HEK293 (cell line): ENCODE data around the gene PDXK.
A peak's percentile ranks its signal among the peaks of the same experiment; 100 is the strongest.

Experiments
- CTCF ChIA-PET: fragments of 350-600 bp; formaldehyde crosslinking; extraction: SDS; loops from one replicate; lab custom pipeline; 2021; ENCODE audit warnings: antibody characterized with exemption; lab: Yijun Ruan, JAX
- POLR2A ChIA-PET: fragments of 300-600 bp; formaldehyde crosslinking; extraction: SDS; loops from one replicate; lab custom pipeline; 2020; ENCODE audit warnings: antibody characterized with exemption, inconsistent platforms; lab: Yijun Ruan, JAX
- H3K27ac ChIP-seq: fragments of 200-500 bp; sonication (Bioruptor generic); 2 replicates; pipeline ENCODE4 v1.5.1; 2014; ENCODE audit warnings: low read depth, low read length, control low read depth, inconsistent platforms; ENCODE audit errors: extremely low read depth
- H3K36me3 ChIP-seq, 2 experiments: fragments of 200-500 bp in 1 of 2; sonication (Bioruptor generic) in 1 of 2; 1 replicate in 1 of 2; 2 replicates in 1 of 2; pipeline ENCODE4 v1.5.1; 2014 to 2017; ENCODE audit warnings: inconsistent platforms in 2 of 2, low read length in 2 of 2; ENCODE audit not compliant: control insufficient read depth in 2 of 2, insufficient read depth in 1 of 2
- H3K4me1 ChIP-seq: fragments of 200-500 bp; sonication (Bioruptor generic); 2 replicates; pipeline ENCODE4 v1.5.1; 2014; ENCODE audit warnings: mild to moderate bottlenecking, low read length, inconsistent platforms; ENCODE audit not compliant: control insufficient read depth, insufficient read depth
- H3K4me3 ChIP-seq: 2 replicates; pipeline ENCODE4 v1.5.1; 2011; ENCODE audit warnings: low read depth, mild to moderate bottlenecking, control low read depth, low read length, moderate library complexity
- H3K9me3 ChIP-seq: fragments of 200-500 bp; sonication (Bioruptor generic); 2 replicates; pipeline ENCODE4 v1.5.1; 2014; ENCODE audit warnings: low read depth, low read length, inconsistent platforms; ENCODE audit not compliant: control insufficient read depth, insufficient read depth
- EGR2 ChIP-seq: fragments of 450-650 bp; formaldehyde crosslinking; IDR thresholded peaks from 2 replicates; pipeline ENCODE4 v1.5.1; 2016; ENCODE audit warnings: low read depth, missing biosample characterization, missing genetic modification characterization
- GLI4 ChIP-seq: fragments of 450-650 bp; formaldehyde crosslinking; IDR thresholded peaks from 2 replicates; pipeline ENCODE4 v1.5.1; 2016; ENCODE audit warnings: missing biosample characterization, missing genetic modification characterization
- HOXA7 ChIP-seq: sonication (generic); formaldehyde crosslinking; IDR thresholded peaks from 2 replicates; pipeline ENCODE4 v1.8.1; 2022; ENCODE audit warnings: missing genetic modification reagents, borderline replicate concordance
- SCRT1 ChIP-seq: fragments of 450-650 bp; formaldehyde crosslinking; IDR thresholded peaks from 2 replicates; pipeline ENCODE4 v1.5.1; 2016; ENCODE audit warnings: missing biosample characterization, missing genetic modification characterization, borderline replicate concordance
- WT1 ChIP-seq: fragments of 450-650 bp; formaldehyde crosslinking; IDR thresholded peaks from 2 replicates; pipeline ENCODE4 v1.5.1; 2016; ENCODE audit warnings: missing biosample characterization, missing genetic modification characterization
- ZBTB1 ChIP-seq: fragments of 450-650 bp; formaldehyde crosslinking; IDR thresholded peaks from 2 replicates; pipeline ENCODE4 v1.5.1; 2016; ENCODE audit warnings: missing biosample characterization, missing genetic modification characterization
- ZBTB8A ChIP-seq: fragments of 450-650 bp; formaldehyde crosslinking; IDR thresholded peaks from 2 replicates; pipeline ENCODE4 v1.5.1; 2016; ENCODE audit warnings: missing biosample characterization, missing genetic modification characterization
- ZNF133 ChIP-seq: fragments of 450-650 bp; formaldehyde crosslinking; IDR thresholded peaks from 2 replicates; pipeline ENCODE4 v1.5.1; 2016; ENCODE audit warnings: missing biosample characterization, missing genetic modification characterization
- ZNF140 ChIP-seq: fragments of 450-650 bp; formaldehyde crosslinking; IDR thresholded peaks from 2 replicates; pipeline ENCODE4 v1.5.1; 2016; ENCODE audit warnings: missing biosample characterization, missing genetic modification characterization
- ZNF174 ChIP-seq: fragments of 450-650 bp; formaldehyde crosslinking; IDR thresholded peaks from 2 replicates; pipeline ENCODE4 v1.5.0; 2017; ENCODE audit warnings: missing biosample characterization, mild to moderate bottlenecking, missing genetic modification characterization
- ZNF175 ChIP-seq: fragments of 450-650 bp; formaldehyde crosslinking; IDR thresholded peaks from 2 replicates; pipeline ENCODE4 v1.5.1; 2016; ENCODE audit warnings: missing biosample characterization, missing genetic modification characterization
- ZNF184 ChIP-seq: fragments of 450-650 bp; IDR thresholded peaks from 2 replicates; pipeline ENCODE4 v1.5.1; 2018; ENCODE audit warnings: missing biosample characterization, mild to moderate bottlenecking, missing genetic modification characterization
- ZNF274 ChIP-seq, 2 experiments: fragments of 200-500 bp in 1 of 2; fragments of 450-650 bp in 1 of 2; sonication (Bioruptor generic) in 1 of 2; formaldehyde crosslinking in 1 of 2; IDR thresholded peaks; 2 replicates each; pipeline versions ENCODE4 v1.5.1 to v1.6.1; 2014 to 2016; ENCODE audit warnings: borderline replicate concordance in 1 of 2, inconsistent platforms in 1 of 2, low read length in 1 of 2, missing biosample characterization in 1 of 2, missing genetic modification characterization in 1 of 2
- ZNF473 ChIP-seq: fragments of 450-650 bp; formaldehyde crosslinking; IDR thresholded peaks from 2 replicates; pipeline ENCODE4 v1.5.1; 2017; ENCODE audit warnings: missing biosample characterization, missing genetic modification characterization
- ZNF544 ChIP-seq: fragments of 450-650 bp; formaldehyde crosslinking; IDR thresholded peaks from 2 replicates; pipeline ENCODE4 v1.5.0; 2017; ENCODE audit warnings: missing biosample characterization, missing genetic modification characterization
- ZNF571 ChIP-seq: fragments of 450-650 bp; formaldehyde crosslinking; IDR thresholded peaks from 2 replicates; pipeline ENCODE4 v1.5.0; 2017; ENCODE audit warnings: missing biosample characterization, missing genetic modification characterization
- ZNF785 ChIP-seq: fragments of 450-650 bp; formaldehyde crosslinking; IDR thresholded peaks from 2 replicates; pipeline ENCODE4 v1.5.1; 2016; ENCODE audit warnings: missing biosample characterization, missing genetic modification characterization
- ZNF837 ChIP-seq: fragments of 450-650 bp; formaldehyde crosslinking; IDR thresholded peaks from 2 replicates; pipeline ENCODE4 v1.5.1; 2016; ENCODE audit warnings: missing biosample characterization, missing genetic modification characterization
- ZSCAN30 ChIP-seq: fragments of 450-650 bp; IDR thresholded peaks from 2 replicates; pipeline ENCODE4 v1.5.1; 2018; ENCODE audit warnings: missing biosample characterization, mild to moderate bottlenecking, missing genetic modification characterization, moderate library complexity
- TF ChIP-seq, protein P1 (sequence below): fragments of 450-650 bp; formaldehyde crosslinking; IDR thresholded peaks from 2 replicates; pipeline ENCODE4 v1.5.1; 2016; ENCODE audit warnings: missing biosample characterization, missing genetic modification characterization
- TF ChIP-seq, protein P2 (sequence below): fragments of 450-650 bp; formaldehyde crosslinking; IDR thresholded peaks from 2 replicates; pipeline ENCODE4 v1.5.1; 2017; ENCODE audit warnings: missing biosample characterization, missing genetic modification characterization
- TF ChIP-seq, protein P3 (sequence below): fragments of 450-650 bp; IDR thresholded peaks from 2 replicates; pipeline ENCODE4 v1.5.1; 2018; ENCODE audit warnings: missing biosample characterization, mild to moderate bottlenecking, missing genetic modification characterization
- TF ChIP-seq, protein P4 (sequence below): fragments of 450-650 bp; formaldehyde crosslinking; IDR thresholded peaks from 2 replicates; pipeline ENCODE4 v1.5.1; 2016; ENCODE audit warnings: missing biosample characterization, missing genetic modification characterization
- TF ChIP-seq, protein P5 (sequence below): fragments of 450-650 bp; formaldehyde crosslinking; IDR thresholded peaks from 2 replicates; pipeline ENCODE4; 2016; ENCODE audit warnings: missing biosample characterization, missing genetic modification characterization
- TF ChIP-seq, protein P6 (sequence below): fragments of 450-650 bp; formaldehyde crosslinking; IDR thresholded peaks from 2 replicates; pipeline ENCODE4 v1.5.1; 2016; ENCODE audit warnings: missing biosample characterization, missing genetic modification characterization

PDXK gene

DNA sequence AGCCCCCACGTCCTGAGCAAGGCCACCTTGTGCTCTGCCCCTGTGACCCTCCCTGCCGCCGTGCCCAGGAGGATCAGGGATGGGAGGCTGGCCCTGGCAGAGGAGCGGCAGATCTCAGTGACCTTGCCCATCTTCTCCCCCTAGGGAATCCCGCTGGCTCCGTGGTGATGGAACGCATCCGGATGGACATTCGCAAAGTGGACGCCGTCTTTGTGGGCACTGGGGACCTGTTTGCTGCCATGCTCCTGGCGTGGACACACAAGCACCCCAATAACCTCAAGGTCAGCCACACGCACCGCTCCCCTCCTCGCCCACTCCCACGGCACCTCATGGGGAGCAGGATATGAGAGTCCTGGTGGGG lies 34.5 kb downstream of the PDXK start:
- peaks cover 0 to 92% of the 10 kb centered on the region in 2 experiments; a peak in 2 of 3 replicates for H3K36me3 ChIP-seq
- H3K27ac ChIP-seq, result no peak overlapping the region; the same call in 1 of the 2 replicates
- H3K4me3 ChIP-seq, result no peak overlapping the region
- H3K4me1 ChIP-seq, result no peaks in the 10 kb centered on the region
- no peaks in the 10 kb centered on the region for H3K9me3 ChIP-seq
- POLR2A ChIA-PET, result no interaction called here
- TF ChIP-seq ZNF571 (tag by site-specific recombination) (no peak), ZNF785 (tag by site-specific recombination) (no peak), SCRT1 (tag by site-specific recombination) (no peak), ZNF133 (tag by site-specific recombination) (no peak), ZNF175 (tag by site-specific recombination) (no peak), ZNF473 (no peak), ZNF174 (tag by site-specific recombination) (no peak), ZSCAN30 (tag by site-specific recombination) (no peak), ZBTB8A (no peak), ZNF544 (tag by site-specific recombination) (no peak), GLI4 (no peak), ZNF837 (tag by site-specific recombination) (no peak), ZBTB1 (no peak), EGR2 (tag by site-specific recombination) (no peak), WT1 (no peak)
- TF ChIP-seq, protein P1, sequence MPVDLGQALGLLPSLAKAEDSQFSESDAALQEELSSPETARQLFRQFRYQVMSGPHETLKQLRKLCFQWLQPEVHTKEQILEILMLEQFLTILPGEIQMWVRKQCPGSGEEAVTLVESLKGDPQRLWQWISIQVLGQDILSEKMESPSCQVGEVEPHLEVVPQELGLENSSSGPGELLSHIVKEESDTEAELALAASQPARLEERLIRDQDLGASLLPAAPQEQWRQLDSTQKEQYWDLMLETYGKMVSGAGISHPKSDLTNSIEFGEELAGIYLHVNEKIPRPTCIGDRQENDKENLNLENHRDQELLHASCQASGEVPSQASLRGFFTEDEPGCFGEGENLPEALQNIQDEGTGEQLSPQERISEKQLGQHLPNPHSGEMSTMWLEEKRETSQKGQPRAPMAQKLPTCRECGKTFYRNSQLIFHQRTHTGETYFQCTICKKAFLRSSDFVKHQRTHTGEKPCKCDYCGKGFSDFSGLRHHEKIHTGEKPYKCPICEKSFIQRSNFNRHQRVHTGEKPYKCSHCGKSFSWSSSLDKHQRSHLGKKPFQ (tag by site-specific recombination), result no peak
- TF ChIP-seq, protein P2, sequence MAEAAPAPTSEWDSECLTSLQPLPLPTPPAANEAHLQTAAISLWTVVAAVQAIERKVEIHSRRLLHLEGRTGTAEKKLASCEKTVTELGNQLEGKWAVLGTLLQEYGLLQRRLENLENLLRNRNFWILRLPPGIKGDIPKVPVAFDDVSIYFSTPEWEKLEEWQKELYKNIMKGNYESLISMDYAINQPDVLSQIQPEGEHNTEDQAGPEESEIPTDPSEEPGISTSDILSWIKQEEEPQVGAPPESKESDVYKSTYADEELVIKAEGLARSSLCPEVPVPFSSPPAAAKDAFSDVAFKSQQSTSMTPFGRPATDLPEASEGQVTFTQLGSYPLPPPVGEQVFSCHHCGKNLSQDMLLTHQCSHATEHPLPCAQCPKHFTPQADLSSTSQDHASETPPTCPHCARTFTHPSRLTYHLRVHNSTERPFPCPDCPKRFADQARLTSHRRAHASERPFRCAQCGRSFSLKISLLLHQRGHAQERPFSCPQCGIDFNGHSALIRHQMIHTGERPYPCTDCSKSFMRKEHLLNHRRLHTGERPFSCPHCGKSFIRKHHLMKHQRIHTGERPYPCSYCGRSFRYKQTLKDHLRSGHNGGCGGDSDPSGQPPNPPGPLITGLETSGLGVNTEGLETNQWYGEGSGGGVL (tag by site-specific recombination), result no peak
- TF ChIP-seq, protein P3, sequence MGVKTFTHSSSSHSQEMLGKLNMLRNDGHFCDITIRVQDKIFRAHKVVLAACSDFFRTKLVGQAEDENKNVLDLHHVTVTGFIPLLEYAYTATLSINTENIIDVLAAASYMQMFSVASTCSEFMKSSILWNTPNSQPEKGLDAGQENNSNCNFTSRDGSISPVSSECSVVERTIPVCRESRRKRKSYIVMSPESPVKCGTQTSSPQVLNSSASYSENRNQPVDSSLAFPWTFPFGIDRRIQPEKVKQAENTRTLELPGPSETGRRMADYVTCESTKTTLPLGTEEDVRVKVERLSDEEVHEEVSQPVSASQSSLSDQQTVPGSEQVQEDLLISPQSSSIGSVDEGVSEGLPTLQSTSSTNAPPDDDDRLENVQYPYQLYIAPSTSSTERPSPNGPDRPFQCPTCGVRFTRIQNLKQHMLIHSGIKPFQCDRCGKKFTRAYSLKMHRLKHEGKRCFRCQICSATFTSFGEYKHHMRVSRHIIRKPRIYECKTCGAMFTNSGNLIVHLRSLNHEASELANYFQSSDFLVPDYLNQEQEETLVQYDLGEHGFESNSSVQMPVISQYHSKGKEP (tag by site-specific recombination), result no peak
- TF ChIP-seq, protein P4, sequence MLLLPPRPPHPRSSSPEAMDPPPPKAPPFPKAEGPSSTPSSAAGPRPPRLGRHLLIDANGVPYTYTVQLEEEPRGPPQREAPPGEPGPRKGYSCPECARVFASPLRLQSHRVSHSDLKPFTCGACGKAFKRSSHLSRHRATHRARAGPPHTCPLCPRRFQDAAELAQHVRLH (tag by site-specific recombination), result no peak
- TF ChIP-seq, all 188 proteins: peak for 0
- CTCF ChIA-PET, result no interaction called here

DNA sequence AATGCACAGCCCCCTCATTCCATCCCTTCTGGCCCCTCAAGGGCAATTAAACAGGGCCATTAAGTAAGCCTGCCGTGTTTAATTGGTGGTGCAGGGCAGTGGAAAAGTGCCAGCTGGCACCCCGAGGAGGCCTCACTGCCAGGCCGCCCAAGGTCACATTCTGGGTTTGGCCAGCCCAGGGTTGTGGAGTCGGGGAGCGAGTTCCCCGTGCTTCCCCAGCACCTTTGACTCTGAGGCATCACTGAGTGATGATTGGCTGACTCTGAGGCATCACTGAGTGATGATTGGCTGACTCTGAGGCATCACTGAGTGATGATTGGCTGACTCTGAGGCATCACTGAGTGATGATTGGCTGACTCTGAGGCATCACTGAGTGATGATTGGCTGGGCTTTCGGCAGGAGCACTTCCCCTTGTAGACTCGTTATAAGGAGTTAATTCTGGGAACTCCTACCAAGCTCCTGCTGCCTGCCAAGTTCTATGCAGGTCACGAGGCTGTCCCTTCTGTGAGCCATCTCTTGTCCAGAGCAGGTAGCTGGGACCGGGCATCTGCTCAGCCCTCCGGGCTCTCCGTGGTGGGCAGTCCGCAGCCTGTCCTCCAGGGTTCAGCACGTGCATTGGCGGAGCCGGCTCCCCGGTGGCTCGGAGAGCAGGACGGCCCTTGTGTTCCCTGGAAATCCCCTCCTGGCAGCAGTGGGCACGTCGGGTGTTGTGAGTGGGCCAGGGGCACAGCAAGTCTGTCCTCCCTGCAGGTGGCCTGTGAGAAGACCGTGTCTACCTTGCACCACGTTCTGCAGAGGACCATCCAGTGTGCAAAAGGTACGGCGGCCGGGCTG lies 36.2 kb downstream of the PDXK start:
- Histone ChIP-seq H3K36me3 (peaks cover 0 to 91% of the 10 kb centered on the region in 2 experiments; a peak in 2 of 3 replicates), H3K27ac (no peak overlapping the region), H3K4me3 (no peak overlapping the region), H3K4me1 (no peaks in the 10 kb centered on the region), H3K9me3 (no peaks in the 10 kb centered on the region)
- ChIA-PET CTCF (no interaction called here), POLR2A (no interaction called here)
- TF ChIP-seq, protein P5, sequence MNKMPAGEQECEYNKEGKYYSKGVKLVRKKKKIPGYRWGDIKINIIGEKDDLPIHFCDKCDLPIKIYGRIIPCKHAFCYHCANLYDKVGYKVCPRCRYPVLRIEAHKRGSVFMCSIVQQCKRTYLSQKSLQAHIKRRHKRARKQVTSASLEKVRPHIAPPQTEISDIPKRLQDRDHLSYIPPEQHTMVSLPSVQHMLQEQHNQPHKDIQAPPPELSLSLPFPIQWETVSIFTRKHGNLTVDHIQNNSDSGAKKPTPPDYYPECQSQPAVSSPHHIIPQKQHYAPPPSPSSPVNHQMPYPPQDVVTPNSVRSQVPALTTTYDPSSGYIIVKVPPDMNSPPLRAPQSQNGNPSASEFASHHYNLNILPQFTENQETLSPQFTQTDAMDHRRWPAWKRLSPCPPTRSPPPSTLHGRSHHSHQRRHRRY (tag by site-specific recombination), result no peak
- TF ChIP-seq ZNF184 (tag by site-specific recombination), result no peak
- no peak for TF ChIP-seq ZNF140 (tag by site-specific recombination)
- no peak for TF ChIP-seq HOXA7 (CRISPR knock-in tag)
- TF ChIP-seq ZNF785 (tag by site-specific recombination), result no peak
- TF ChIP-seq ZNF274 (IDR thresholded peaks at IDR 0.05; ENCODE audit: low read length), result no peak
- no peak for TF ChIP-seq ZNF274 (tag by site-specific recombination; IDR thresholded peaks at IDR 0.05; ENCODE audit: borderline replicate concordance)
- TF ChIP-seq, protein P6, sequence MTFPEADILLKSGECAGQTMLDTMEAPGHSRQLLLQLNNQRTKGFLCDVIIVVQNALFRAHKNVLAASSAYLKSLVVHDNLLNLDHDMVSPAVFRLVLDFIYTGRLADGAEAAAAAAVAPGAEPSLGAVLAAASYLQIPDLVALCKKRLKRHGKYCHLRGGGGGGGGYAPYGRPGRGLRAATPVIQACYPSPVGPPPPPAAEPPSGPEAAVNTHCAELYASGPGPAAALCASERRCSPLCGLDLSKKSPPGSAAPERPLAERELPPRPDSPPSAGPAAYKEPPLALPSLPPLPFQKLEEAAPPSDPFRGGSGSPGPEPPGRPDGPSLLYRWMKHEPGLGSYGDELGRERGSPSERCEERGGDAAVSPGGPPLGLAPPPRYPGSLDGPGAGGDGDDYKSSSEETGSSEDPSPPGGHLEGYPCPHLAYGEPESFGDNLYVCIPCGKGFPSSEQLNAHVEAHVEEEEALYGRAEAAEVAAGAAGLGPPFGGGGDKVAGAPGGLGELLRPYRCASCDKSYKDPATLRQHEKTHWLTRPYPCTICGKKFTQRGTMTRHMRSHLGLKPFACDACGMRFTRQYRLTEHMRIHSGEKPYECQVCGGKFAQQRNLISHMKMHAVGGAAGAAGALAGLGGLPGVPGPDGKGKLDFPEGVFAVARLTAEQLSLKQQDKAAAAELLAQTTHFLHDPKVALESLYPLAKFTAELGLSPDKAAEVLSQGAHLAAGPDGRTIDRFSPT (tag by site-specific recombination), result 0 out of 2 replicates have a peak, but pooled peaks have one; percentile 22
